NCI-H446 (cell line): ENCODE results near the gene MDM2.

ENCODE experiments used
- DNase-seq, 2 experiments: peaks; one replicate each; lab custom pipeline; 2025; lab: John Stamatoyannopoulos, UW

The MDM2 gene

DNA sequence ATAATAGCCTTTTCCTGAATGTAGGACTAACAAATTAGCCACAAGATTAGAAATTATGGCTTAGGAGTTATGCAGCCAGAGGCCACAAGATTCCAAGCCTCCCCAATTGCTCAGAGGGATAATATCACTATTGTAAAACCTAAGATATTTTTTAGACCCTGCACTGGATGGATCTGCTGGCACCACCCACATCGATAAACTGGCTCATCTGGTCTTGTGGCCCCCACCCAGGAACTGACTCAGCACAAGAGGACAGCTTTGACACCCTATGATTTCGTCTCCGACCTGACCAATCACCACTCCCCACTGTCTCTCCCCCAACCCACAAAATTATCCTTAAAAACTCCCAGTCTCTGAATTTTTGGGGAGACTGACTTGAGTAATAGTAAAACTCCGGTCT, 70.3 kb downstream of the MDM2 start:
- DNase-seq: no peak

- no peak for DNase-seq
Measured at GRCh38 chr12:68878846-68879245, 70.9 kb downstream of the MDM2 start.

DNA sequence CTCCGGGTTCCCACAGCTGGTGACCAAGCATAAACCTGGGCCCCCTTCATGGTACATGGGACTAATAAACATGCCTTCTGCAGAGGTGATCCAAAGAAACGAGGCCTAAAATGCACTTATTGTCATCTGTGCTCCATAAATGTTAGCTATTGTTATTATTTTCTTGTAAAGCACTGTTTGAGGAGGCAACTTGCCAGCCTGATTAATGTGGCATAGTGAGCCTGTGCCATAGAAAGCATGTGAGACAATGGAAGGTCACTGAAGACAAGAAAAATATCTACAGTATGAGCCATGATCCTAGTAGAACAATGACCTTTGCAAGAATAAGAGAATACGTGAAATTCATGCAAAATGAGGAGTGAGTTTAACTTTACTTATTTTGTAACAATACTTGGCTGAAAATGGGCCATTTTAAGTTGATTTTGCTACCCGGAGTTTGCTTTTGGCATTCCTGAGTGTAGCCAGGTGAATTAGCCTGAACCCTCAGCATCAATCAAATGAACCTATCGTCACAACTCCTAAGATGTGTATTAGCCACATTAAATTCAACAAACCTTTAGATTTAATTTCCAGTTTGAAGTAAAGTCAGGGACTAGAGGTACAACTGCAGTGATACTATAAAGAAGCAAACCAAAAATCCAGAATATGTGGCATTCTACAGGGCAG, 72.8 kb downstream of the MDM2 start:
- no peak for DNase-seq

GRCh38 chr12:68882251-68882964, 74.4 kb downstream of the MDM2 start:
- DNase-seq: no peak

DNA sequence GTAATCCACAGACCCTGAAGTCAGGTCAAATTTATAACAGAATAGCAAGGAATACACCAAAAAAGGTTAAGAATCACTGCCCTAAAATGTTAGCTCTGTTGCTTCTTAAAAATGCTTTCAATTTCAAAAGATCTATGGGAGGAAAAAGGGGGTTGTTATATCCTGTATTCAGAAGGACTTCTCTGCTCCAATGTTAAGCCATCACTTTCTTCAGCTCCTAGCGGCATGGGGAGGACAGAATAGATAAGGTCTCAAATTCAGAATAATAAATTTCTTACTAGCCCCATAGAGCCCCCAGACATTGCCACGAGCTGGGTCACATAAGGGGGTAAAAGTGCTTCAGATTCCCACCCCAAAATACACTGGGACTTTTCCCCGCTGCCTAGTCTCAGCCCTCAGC, 75.2 kb downstream of the MDM2 start:
- DNase-seq: no peak

DNA sequence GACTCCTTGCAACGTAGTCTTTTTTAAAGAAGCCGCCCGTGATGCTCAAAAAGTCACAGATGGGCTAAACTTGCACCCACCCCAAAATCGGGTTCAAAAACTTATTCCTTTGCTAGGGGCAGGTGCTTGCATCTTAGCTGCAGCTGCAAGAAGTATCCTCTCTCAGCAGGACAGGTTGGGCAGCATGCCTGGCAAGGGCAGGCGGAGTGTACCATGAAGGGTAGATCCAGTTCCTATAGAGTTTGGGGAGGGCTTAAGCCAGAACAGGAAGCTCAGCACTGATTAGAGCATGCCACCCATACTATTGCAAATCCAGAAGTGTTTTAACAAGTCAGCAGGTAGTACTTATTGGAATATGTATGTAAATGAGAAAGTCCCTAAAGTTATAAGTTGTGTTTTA, 76.3 kb downstream of the MDM2 start:
- no peak for DNase-seq

GRCh38 chr12:68885381-68885780, 77.4 kb downstream of the MDM2 start:
- DNase-seq: no peak

GRCh38 chr12:68886636-68887572, 78.9 kb downstream of the MDM2 start:
- no peak for DNase-seq

DNA sequence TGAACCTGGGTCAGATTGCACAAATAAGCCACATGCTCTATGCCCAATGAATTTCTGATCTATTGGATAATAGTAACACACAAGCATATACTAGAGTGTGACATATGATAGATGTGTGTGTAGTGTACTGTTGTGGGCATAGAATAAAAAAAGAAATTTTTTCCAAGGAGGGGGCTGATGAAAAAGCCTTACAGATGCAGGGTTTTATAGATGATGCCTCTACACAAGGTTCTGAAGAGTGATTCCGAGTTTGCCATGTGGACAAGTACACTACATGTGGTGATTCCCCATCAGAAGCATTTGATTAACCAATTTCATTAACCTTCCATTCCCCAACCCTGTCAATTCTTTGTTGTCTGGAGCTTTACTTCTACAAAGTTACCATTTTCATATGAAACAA, 79.7 kb downstream of the MDM2 start:
- DNase-seq: no peak

DNA sequence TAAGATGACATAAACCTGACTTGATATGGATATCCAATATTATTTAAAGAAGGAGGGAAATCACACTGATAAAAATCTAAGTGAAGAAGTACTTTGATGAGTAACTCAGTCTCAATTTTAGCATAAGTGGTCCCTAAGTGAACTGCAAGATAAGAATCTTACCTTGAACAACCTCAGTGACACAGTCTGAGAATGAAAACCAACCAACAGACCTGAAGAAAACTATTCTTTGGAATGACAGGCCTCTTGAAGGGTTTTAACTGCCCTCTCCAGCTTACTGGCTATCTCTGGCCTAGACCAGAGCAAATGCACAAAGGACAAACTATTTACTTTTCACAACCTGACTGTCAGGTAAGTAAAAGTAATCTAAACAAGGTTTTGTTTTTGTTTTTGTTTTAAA, 80.3 kb downstream of the MDM2 start:
- no peak for DNase-seq

DNA sequence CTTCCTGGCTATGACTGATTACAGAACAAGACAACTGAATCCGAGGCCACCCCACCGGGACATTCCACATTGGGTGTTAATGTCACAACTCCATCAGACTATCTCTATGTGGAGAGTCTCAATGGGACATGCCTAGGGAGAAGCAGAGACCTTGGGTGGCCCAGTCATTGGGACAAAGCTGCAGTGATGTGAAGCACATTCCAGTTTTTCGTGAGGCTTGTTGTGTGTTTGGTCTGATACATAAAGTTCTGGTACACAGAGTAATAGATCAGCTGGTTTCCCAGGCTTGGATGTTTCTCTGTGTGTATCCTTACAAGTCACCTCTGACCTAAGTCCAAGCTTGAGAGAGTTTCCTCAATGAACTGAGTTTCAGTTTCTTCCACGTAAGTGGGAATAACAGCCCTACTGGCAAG, 82.7 kb downstream of the MDM2 start:
- no peak for DNase-seq

- DNase-seq: no peak
Measured at GRCh38 chr12:68891141-68891540, 83.2 kb downstream of the MDM2 start.

GRCh38 chr12:68893201-68893600, 85.2 kb downstream of the MDM2 start:
- no peak for DNase-seq

- DNase-seq: no peak
Measured at GRCh38 chr12:68893741-68894140, 85.8 kb downstream of the MDM2 start.

- DNase-seq: no peak
Measured at GRCh38 chr12:68894276-68894855, 86.4 kb downstream of the MDM2 start.

DNA sequence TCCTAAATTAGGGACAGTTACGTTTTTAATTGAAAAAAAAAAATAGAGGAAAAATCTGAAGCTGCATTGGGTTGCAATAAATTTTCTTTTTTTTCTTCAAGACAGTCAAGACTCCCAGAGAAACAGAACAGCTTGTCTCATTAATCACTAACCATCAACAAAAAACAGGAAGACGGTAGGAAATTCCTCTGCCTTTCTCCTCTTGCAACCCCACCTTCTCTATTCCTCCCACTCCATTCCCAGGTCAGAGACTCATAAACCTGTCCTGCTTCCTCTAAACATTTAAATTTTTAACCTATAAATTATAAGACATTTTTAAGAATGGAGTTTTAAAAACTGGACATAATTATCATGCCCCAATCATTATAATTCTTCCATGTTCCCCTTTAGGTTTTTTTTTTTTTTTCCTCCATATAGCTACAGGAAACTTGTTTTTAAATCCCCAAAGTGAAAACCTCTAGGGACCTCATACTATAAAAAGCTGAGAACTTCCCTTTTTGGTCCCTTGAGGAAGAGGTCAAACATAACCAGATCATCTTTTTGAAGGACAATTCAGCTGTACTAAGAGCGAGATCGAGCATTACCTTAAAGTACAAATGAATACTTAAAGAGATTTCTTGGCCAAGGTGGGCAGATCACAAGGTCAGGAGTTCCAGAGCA, 89.0 kb downstream of the MDM2 start:
- DNase-seq: no peak

- peak; percentile 33 to 51 for DNase-seq
Measured at GRCh38 chr12:68899251-68899771, 91.3 kb downstream of the MDM2 start.

DNA sequence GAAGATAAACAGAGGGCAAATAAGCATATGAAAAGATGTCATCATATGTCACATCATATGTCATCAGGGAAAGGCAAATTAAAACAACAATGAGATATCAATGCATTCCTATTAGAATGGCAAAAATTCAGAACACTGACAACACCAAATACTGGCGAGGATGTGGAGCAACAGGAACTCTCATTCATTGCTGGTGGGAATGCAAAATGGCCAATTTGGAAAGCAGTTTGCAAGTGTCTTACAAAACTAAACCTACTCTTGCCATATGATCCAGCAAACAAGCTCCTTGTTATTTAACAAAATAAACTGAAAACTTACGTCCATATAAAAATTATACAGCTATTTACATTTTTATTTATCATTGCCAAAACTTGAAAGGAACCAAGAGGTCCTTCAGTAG, 92.3 kb downstream of the MDM2 start:
- no peak for DNase-seq
